ENCODE data around the gene BCL2L11.

GRCh38 chr2:111196435-111196834, 75.7 kb downstream of the BCL2L11 start:
- TF ChIP-seq GATA2 (IDR thresholded peaks at IDR 0.05; ENCODE audit: low read depth, low read length) (no peak), GATA3 (IDR thresholded peaks at IDR 0.05; ENCODE audit: low read depth, low read length) (no peak)
